Measurements from ENCODE around the gene BRPF1. TPM values are rescaled to one million over a fixed set of nuclear protein-coding genes. Genes with fewer than 3 reads are reported as not detected.

BRPF1 gene
- total RNA-seq (2022; extraction: Qiagen RNA extraction), result 15.5 to 20.8 TPM (median 18.6 TPM) in 5 replicates

GRCh38 chr3:9731206-9732079 lies at the start of gene BRPF1:
TSS of gene BRPF1 (plus strand) at chr3:9731735. CDS start at chr3:9734141, 2,406 bp downstream.

GRCh38 chr3:9703736-9704346 lies 27.7 kb upstream of the BRPF1 start, which contains the start of gene CPNE9:
TSS of gene CPNE9 (plus strand) at chr3:9703833. CDS start at chr3:9703997, 164 bp downstream.

GRCh38 chr3:9749645-9750555 lies 18.4 kb downstream of the BRPF1 start, which contains the start of gene OGG1:
TSS of gene OGG1 (plus strand) at chr3:9749952. CDS start at chr3:9750287, 335 bp downstream.

GRCh38 chr3:9769426-9770275 lies 38.1 kb downstream of the BRPF1 start, which contains the start of gene CAMK1:
TSS of gene CAMK1 (minus strand) at chr3:9769947. CDS start at chr3:9767749, 2,198 bp downstream.

GRCh38 chr3:9792405-9793160 lies 61.0 kb downstream of the BRPF1 start, which contains the start of the genes ARPC4 and TADA3:
TSS of gene ARPC4 (plus strand) at chr3:9793082. CDS start at chr3:9793122, 40 bp downstream.
TSS of gene TADA3 (minus strand) at chr3:9792473. CDS start at chr3:9791466, 1,007 bp downstream.

Other genes with a start within 250 kb of the BRPF1 start
- 0.06 to 0.18 TPM (median 0.12 TPM) in 5 replicates for gene LHFPL4, start 177.9 kb upstream of the BRPF1 start, total RNA-seq (2022; extraction: Qiagen RNA extraction)
- 27.7 to 30.5 TPM (median 29.9 TPM) in 5 replicates for gene MTMR14, start 82.2 kb upstream of the BRPF1 start, total RNA-seq (2022; extraction: Qiagen RNA extraction)
- gene CPNE9, start 27.9 kb upstream of the BRPF1 start, total RNA-seq (2022; extraction: Qiagen RNA extraction), result 0.09 to 0.24 TPM (median 0.14 TPM) in 5 replicates
- 15.7 to 20.8 TPM (median 18.4 TPM) in 5 replicates for gene OGG1, start 18.2 kb downstream of the BRPF1 start, total RNA-seq (2022; extraction: Qiagen RNA extraction)
- 13.5 to 17.3 TPM (median 16.4 TPM) in 5 replicates for gene CAMK1, start 38.2 kb downstream of the BRPF1 start, total RNA-seq (2022; extraction: Qiagen RNA extraction)
- 51.7 to 59.4 TPM (median 58.8 TPM) in 5 replicates for gene TADA3, start 60.7 kb downstream of the BRPF1 start, total RNA-seq (2022; extraction: Qiagen RNA extraction)
- gene ARPC4, start 61.3 kb downstream of the BRPF1 start, total RNA-seq (2022; extraction: Qiagen RNA extraction), result 141 to 238 TPM (median 145 TPM) in 5 replicates
- 6.0 to 8.7 TPM (median 8.3 TPM) in 5 replicates for gene TTLL3, start 78.5 kb downstream of the BRPF1 start, total RNA-seq (2022; extraction: Qiagen RNA extraction)
- gene RPUSD3, start 112.3 kb downstream of the BRPF1 start, total RNA-seq (2022; extraction: Qiagen RNA extraction), result 38.9 to 54.0 TPM (median 49.6 TPM) in 5 replicates
- gene CIDEC, start 148.5 kb downstream of the BRPF1 start, total RNA-seq (2022; extraction: Qiagen RNA extraction), result 7.1 to 13.3 TPM (median 10.2 TPM) in 5 replicates
- gene JAGN1, start 158.9 kb downstream of the BRPF1 start, total RNA-seq (2022; extraction: Qiagen RNA extraction), result 58.8 to 79.6 TPM (median 72.0 TPM) in 5 replicates
- 1.1 to 1.3 TPM (median 1.1 TPM) in 5 replicates for gene IL17RE, start 171.1 kb downstream of the BRPF1 start, total RNA-seq (2022; extraction: Qiagen RNA extraction)
- gene IL17RC, start 185.4 kb downstream of the BRPF1 start, total RNA-seq (2022; extraction: Qiagen RNA extraction), result 15.9 to 18.8 TPM (median 17.4 TPM) in 5 replicates
- 8.8 to 12.9 TPM (median 12.2 TPM) in 5 replicates for gene CRELD1, start 202.1 kb downstream of the BRPF1 start, total RNA-seq (2022; extraction: Qiagen RNA extraction)
- gene PRRT3, start 220.7 kb downstream of the BRPF1 start, total RNA-seq (2022; extraction: Qiagen RNA extraction), result 0.87 to 2.0 TPM (median 1.7 TPM) in 5 replicates

Data from A549 treated with CORT108297 at 1 μM for 4 hours (cell line).